ENCODE measurements around the gene PODN.

The PODN gene

GRCh38 chr1:53075206-53075605, 13.2 kb downstream of the PODN start:
- DNase-seq (ENCODE audit: low spot score), result no peak

- no peak for DNase-seq (ENCODE audit: low spot score)
Measured at GRCh38 chr1:53075761-53076163, 13.7 kb downstream of the PODN start.

- DNase-seq (ENCODE audit: low spot score), result no peak
Measured at GRCh38 chr1:53076165-53076564, 14.2 kb downstream of the PODN start.

GRCh38 chr1:53076721-53077598, 14.9 kb downstream of the PODN start:
- DNase-seq (ENCODE audit: low spot score), result no peak

- no peak for DNase-seq (ENCODE audit: low spot score)
Measured at GRCh38 chr1:53077599-53077965, 15.6 kb downstream of the PODN start.

- DNase-seq (ENCODE audit: low spot score), result no peak
Measured at GRCh38 chr1:53078333-53079101, 16.5 kb downstream of the PODN start.

- no peak for DNase-seq (ENCODE audit: low spot score)
Measured at GRCh38 chr1:53079251-53079650, 17.2 kb downstream of the PODN start.

GRCh38 chr1:53080041-53080440, 18.0 kb downstream of the PODN start:
- DNase-seq (ENCODE audit: low spot score), result no peak

GRCh38 chr1:53080769-53081168, 18.8 kb downstream of the PODN start:
- DNase-seq (ENCODE audit: low spot score), result no peak

GRCh38 chr1:53081384-53082066, 19.5 kb downstream of the PODN start:
- DNase-seq (ENCODE audit: low spot score), result no peak

- DNase-seq (ENCODE audit: low spot score), result no peak
Measured at GRCh38 chr1:53082826-53083455, 20.9 kb downstream of the PODN start.

- DNase-seq (ENCODE audit: low spot score), result no peak
Measured at GRCh38 chr1:53083636-53084588, 21.9 kb downstream of the PODN start.

GRCh38 chr1:53084589-53084971, 22.6 kb downstream of the PODN start:
- no peak for DNase-seq (ENCODE audit: low spot score)

- DNase-seq (ENCODE audit: low spot score), result no peak
Measured at GRCh38 chr1:53085405-53085804, 23.4 kb downstream of the PODN start.

- no peak for DNase-seq (ENCODE audit: low spot score)
Measured at GRCh38 chr1:53086491-53087070, 24.6 kb downstream of the PODN start.

- no peak for DNase-seq (ENCODE audit: low spot score)
Measured at GRCh38 chr1:53087332-53088285, 25.6 kb downstream of the PODN start.

GRCh38 chr1:53088616-53089300, 26.7 kb downstream of the PODN start:
- no peak for DNase-seq (ENCODE audit: low spot score)

GRCh38 chr1:53089478-53090226, 27.6 kb downstream of the PODN start:
- DNase-seq (ENCODE audit: low spot score), result no peak
